ENCODE measurements around the gene FGFR1OP2.
"Not testable (repeated sequence)": the region's sequence is repeated elsewhere in the genome, so short reads cannot be mapped to it uniquely, and the experiment has no call there.

The FGFR1OP2 gene

DNA sequence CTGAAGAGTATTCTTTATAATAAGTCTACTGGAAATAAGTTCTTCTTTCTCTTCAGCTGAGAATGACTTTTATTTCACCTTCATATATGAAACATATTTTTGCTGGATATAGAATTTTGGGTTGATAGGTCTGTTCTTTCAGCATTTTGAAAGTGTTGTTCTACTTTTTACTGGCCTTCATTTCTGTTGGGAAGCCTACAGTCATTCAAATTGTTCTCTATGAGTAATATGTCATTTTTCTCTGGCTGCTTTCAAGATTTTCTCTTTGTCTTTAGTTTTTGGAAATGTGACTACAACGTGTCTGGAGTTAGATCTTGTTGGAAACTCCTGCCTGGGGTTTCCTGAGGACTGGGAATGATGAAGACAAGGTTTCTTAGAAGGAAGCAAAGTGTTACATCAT is 10.0 kb downstream of the FGFR1OP2 start:
- DNase-seq: no peak

DNA sequence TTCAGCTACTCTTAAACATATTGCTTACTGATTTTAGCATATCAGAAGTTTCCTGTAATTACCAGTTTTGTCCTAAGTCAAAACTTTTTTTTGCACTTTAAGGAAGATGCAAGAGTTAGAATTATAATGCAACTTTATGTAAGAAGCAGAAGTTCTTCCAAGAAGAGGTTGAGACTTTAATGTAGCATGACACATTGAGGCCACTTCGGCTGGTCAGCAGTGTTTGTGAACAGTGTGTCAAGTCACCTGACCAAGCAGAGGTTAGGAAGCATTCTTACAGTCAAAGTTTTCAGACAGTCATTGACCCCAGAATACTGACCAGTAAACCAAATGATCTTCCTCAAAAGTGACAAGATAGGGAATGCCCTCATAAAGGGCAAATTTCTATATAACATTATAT is 15.2 kb downstream of the FGFR1OP2 start:
- no peak for DNase-seq

DNA sequence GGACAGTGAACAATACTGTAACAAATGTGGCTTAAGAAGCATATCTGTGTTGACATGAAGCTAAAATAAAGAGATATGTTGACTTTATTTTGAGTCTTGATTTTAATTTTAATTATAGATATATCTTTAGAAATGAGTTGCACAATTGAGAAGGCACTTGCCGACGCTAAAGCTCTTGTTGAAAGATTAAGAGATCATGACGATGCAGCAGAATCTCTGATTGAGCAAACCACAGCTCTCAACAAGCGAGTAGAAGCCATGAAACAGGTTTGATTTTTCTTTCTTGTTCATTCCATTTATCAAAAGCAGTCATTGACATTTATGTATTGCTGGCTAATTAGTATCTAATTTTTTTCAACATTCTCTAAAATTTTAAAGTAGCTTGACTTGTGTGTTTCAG is 15.8 kb downstream of the FGFR1OP2 start:
- no peak for DNase-seq

DNA sequence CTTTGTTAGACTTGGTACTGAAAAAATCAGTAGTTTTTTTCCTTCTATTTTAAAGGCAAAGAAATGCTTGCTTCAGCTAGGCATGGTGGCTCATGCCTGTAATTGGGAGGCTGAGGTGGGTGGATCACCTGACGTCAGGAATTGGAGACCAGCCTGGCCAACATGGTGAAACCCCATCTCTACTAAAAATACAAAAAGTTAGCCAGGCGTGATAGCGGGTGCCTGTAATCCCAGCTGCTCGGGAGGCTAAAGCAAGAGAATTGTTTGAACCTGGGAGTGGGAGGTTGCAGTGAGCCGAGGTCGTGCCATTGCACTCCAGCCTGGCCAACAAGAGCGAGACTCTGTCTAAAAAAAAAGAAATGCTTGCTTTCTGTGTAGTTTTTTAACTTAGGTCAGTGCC is 23.1 kb downstream of the FGFR1OP2 start:
- not testable (repeated sequence) for DNase-seq

DNA sequence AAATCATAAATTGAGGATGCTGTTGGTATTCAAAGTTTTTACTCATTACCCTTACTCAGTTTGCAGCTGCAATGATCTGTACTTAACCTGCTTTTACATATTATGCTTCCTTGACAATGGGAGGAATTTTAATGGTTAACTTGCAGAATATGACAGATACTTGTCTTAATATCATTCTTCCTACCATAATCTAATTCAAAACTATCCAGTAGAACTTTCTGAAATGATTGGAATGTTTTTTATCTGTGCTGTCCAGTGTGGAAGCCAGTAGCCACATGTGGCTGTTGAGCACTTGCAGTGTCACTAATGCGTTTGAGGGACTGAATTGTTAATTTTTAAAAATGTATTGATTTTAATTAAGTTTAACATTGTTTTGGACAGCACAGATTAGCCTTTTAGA is 23.5 kb downstream of the FGFR1OP2 start:
- DNase-seq: no peak

DNA sequence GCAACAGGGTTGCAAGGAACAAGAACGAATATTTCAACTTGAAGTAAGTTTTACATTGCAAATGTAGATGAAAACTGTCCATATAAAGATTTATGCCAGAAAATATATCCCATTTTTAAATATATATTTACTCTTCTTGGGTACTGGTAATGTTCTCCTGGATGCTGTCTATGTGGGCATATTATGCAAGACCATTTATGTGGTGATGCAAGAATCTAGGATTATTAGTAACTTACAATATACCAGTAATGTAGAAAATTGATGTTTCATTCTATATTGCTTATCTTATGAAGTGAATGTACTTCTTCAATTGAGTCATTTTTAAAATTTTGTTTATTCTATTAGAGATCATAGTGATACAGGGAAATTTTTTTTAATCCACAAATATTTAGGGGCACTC is 25.1 kb downstream of the FGFR1OP2 start:
- no peak for DNase-seq

DNA sequence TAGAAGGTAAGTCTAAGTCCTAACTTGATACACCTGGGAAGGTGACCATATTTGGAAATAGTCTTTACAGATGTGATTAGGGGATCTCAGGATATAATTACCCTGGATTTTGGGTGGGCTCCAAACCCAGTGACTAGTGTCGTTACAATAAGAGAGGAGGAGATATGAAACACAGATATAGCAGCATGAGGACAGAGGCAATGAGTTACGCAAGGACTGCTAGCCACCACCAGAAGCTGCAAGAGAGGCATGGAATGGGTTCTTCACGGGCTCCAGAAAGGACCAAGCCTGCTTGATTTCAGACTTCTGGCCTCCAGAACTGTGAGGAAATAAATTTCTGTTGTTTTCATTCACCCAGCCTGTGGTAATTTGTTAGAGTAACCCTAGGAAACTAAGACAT is 28.6 kb downstream of the FGFR1OP2 start:
- DNase-seq: no peak

DNA sequence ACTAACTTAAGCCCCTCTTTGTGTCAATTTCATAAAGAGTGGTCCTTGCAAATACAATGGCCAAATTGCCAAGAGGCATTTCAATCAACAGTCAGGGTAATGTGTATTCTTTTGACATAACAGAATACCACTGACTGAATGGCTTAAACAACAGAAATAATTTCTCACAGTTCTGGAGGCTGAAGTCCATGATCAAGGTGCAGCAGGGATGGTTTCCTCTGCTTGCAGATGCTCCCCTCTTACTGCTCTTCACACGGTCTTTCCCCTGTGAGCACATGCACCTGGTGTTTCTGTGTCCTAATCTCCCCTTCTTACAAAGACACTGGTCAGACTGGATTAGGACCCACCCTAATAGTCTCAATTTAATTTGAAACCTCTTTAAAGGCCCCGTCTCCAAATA is 31.9 kb downstream of the FGFR1OP2 start:
- no peak for DNase-seq

DNA sequence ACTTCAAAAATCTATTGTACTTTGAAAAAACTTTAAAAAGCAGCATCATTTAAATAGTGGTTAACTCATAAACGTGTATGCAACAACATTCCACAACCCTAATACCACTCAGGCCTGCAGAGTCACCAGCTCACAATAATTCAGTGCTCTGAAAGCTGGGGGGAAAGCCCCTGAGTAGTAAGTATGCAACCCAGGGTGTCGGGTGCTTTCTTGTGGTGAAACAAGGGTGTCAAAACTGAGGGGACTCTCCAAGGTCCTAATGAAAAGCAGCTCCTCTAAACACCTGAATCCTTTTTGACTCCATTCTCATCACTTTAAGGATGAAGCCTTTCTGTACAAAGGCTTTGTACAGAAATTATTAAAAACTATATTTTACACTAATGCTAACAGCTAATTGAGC is 33.7 kb downstream of the FGFR1OP2 start:
- no peak for DNase-seq

DNA sequence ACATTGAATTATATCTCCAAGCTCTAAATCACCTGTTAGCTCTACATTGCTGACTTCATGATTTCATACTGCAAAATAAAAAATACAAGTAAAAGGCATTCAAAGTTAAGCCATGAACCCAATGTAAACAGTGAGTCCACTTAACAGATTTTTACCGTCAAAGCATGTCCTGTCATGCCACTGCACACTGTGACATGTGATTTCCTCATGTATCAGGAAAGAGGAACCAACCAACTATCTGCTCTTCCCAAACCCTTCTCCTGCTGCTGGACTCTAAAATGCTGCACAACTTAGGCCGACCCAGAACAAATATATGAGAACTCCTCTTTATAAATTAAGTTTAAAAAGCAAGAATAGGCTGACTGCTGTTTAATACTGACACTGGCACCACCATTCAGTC is 38.4 kb downstream of the FGFR1OP2 start:
- no peak for DNase-seq

DNA sequence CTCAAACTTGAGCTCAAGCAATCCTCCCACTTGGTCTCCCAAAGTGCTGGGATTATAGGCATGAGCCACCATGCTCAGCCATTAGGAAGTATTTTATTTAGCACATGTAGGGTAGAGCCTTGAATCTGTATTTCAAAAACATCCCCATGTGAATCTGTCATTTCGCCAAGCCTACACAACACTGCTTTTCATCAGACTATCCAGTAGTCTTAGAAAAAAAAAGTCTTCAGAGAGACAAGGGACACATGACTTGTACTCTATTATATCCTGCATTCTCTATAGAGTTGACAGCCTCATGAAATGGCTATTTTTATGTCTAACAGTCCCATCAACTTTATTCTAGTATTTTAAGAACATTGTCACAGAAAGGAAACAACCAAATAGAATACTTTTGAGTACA is 40.5 kb downstream of the FGFR1OP2 start:
- no peak for DNase-seq

DNA sequence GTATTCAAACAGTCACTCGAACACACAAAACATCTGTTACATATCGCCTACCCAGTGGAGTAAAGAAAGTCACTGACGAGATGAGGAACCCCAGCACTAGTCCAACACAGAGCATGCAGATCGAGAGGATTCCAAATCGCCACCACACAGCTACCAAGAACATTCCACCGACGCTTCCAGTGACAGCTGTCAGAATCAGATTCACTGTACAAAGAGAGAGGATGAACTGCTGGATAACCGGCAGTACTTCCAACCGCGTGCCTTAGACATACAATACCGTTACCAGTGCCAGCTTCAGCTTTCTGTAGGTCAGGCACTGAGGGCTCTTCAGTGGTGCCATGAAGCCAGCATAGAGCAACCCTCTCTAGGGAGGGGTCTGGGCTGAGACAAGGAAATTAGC is 41.5 kb downstream of the FGFR1OP2 start:
- DNase-seq: no peak

DNA sequence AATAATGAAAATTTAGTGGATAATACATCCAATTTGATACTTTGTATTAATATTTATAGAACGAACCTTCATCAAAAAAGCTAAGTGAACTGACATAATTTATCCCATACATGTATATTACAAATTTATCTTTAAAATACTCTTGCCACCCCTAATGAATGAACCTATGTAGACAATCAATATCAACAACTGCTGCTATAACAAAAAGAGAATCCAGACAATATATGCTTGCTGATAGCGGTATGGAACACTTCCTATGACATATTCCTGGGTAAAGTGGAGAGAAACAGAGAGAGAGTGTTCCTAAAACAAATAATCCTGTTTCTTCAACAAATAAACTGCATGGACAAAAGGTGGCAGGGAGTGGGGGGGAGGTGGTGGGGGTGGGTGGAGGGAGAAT is 44.6 kb downstream of the FGFR1OP2 start:
- DNase-seq: no peak

DNA sequence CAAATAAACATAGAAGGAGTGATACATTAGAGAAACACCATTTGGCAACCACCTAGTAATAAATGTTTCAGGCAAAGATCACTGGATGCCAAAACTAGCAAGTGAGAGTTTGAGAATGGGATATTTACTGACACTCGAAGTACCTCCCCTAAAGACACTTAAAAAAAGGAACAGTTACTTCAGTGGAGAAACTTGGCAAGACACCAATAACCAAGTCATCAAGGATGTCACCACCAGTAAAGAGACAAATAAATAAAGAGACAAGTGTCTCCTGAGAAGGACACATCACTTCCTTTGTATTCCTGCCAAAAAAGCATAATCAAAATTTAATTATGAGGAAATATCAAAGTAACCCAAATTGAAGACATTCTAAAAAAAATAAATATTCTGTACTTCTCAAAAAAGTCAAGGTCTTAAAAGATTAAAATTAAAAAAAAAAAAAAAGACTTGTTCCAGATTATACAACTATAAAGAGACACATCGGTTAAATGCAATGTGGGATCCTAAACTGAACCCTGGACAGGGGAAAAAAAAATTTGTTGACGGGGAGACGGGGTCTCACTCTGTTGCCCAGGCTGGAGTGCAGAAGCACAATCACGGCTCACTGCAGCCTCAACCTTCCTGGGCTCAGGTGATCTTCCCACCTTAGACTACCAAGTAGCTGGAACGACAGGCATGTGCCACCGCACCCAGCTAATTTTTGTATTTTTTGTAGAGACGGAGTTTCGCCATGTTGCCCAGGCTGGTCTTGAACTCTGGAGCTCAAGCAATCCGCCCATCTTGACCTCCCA is 49.6 kb downstream of the FGFR1OP2 start:
- DNase-seq: no peak

DNA sequence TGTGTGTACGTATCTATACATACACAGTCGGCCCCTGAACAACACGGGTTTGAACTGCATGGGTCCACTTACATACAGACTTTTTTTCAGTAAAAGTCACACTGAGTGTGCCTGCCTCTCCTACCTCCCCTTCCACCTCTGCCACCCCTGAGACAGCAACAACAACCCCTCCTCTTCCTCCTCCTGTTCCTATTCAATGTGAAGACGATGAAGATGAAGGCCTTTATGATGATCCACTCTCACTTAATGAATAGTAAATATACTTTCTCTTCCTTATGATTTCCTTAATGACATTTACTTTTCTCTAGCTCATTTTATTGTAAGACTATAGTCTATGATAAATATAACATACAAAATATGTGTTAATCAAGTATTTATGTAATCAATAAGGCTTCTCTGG is 50.4 kb downstream of the FGFR1OP2 start:
- no peak for DNase-seq

DNA sequence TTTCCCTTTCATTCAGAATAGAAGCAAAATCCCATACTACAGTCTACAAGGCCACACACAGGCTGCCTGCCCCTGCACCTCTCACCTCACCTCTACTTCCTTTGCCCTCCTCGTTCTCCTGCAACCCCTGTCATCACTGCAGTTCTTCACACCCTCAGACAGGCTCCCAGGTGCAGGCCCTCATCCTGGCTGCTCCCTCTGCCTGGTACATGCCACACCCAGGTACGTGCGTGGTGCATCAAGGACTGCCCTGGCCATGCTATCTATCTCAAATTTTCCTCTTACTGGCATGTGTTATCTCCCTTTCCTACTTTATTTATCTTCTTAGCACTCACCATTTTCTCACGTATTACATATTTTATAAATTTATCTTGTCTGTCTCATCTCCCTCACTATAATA is 51.6 kb downstream of the FGFR1OP2 start:
- no peak for DNase-seq

DNA sequence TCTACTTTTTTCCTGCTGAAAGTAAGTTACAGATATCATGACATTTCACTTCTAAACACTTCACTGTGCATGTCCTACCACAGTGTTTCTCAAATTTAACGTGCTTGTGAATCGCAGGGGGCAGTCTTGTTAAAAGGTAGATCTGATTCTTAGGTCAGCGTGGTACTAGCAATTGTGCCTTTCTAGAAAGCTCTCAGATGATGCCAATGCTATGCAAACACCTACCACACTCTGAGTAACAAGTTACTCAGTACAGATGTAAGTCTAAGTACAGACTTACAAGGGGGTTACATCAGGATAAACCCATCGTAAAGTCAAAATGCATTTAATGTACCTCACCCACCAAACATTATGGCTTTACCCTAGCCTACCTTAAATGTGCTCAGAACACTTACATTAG is 53.6 kb downstream of the FGFR1OP2 start:
- DNase-seq: no peak

DNA sequence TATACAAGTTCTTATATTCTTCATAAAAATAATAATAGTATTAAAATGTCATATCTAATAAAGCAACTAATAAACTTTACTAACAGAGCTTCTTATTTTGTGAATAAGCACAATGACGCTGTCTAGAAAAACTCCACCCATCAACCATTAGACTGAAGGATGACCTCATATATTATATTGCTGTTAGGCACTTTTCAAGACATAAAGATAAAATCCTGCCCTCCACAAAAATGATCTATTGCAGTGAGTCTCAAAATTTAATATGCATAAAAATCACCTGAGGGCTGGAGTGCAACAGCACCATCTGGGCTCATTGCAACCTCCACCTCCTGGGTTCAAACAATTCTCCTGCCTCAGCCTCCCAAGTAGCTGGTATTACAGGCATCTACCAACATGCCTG is 55.8 kb downstream of the FGFR1OP2 start:
- DNase-seq: no peak

DNA sequence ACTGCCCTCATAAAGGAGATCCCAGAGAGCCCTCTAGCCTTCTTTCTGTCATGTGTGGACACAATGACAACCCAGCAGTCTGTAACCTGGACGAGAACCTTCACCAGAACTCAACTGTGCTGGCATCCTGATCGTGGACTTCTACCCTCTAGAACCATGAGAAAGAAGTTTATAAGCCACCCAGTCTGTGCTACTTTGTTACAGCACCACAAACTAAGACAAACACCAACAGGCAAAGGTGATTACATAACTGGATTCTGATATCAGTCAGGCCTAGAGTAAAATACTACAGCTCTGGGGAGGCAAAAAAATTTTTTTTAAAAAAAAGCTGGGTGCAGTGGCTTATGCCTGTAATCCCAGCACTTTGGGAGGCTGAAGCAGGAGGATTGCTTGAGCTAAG is 57.4 kb downstream of the FGFR1OP2 start:
- no peak for DNase-seq

DNA sequence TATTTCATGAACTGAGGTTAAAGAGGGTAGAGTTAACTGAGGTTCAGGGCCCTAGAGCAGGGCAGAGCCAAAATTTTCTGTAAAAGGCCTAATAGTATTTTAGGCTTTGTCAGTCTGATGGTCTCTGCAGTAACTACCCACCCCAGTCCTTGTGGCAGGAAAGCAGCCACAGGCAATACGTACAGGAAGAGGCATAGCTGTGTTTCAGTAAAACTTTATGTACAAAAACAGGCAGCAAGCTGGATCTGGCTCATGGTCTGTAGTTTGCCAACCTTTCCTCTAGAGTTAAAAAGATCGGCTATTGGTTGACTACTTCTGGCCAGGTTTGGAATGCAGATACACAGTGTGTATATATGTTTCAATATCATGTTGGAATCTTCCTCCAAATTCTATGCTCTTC is 58.7 kb downstream of the FGFR1OP2 start:
- no peak for DNase-seq

DNA sequence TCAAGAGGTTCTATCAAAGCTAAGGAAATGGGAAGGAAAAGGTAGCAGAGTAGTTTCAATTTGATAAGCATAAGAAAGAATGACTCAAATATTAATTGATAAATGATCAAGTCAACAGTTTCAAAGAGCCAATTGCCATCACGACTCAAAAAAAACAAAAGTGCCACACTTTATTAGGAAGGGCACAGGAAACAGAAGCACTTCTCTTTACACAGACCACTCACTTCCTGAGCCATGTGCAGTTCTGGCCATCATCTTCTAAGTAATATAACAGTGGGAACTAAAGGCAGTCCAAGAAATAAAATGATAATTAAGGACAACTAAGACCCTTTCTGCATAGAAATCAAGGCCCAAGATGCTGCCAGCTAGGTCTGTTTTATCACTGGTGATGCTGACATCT is 62.7 kb downstream of the FGFR1OP2 start:
- no peak for DNase-seq

DNA sequence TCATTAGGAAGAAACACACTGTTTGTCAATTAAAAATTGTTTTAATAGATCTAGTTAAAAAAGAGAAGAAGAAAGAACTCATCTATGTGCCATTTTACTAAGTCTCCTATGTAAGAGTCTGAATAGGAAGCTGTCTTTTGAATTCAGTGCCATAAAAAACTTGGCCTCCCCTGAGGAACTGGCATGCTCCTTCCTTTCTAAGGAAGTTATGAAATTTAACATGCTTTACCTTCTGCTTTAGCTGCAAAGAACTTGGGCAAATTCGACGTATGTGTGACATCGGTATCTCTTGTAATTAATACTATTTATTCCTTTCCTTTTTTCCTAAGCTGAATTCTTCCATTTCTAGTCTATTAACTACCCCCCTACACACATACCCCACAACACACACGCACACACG is 63.4 kb downstream of the FGFR1OP2 start:
- DNase-seq: no peak

DNA sequence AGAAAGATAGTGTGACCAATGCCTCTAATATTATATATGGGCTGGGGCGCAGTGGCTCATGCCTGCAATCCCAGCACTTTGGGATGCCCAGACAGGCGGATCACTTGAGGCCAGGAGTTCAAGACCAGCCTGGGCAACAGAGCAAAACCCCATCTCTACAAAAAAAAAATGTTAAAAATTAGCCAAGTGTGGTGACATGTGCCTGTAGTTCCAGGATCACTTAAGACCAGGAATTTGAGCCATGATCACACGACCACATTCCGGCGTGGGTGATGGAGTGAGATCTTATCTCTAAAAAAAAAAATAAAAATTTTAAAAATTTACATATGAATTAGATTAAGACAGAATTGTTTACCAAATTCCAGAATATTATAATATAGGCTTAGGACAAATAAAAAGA is 63.9 kb downstream of the FGFR1OP2 start:
- DNase-seq: no peak

DNA sequence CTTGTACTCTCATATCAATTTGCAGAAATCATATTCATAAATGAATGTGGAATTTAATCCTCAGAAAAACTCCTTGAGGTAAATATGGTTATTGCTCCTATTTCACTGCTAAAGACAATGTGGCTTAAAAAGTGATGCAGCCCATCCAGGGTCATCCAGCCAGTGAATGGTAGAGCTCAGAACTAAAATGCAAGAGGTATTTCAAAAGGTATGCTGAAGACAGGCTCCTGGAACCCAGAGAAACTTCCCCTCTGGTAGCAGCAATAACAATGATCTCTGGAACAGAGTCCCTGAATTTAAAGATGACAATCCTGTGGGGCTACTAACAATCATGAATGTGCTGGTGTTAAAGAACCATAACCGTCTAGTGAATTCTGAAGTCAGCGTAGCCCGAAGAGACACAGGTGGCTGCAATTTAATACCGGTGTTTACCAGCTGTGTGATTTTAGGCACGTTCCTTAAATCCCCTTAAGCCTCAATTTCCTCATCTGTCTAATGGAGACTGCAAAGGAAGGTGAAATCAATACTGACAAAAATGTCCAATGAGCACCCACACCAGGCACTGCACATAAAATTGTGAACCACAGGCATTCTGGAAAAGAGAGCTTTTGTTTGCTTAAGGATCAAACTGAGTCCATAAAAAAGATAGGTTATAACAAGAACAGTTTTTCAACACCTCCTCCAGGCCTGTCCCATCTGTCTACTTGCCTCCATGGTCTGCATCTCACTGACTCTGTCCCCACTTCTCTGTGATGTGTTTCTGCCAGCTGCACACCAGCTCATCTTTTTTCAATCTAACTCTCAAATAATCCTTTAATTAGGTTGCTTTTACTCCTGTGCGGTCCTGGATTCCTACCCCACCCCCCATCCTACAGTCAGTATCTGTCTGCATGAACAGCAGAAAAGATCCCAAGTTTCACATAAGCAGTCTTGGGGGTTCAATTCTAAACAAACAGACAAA is 65.4 kb downstream of the FGFR1OP2 start:
- no peak for DNase-seq

Measured in NCI-H510A (cell line).